ENCODE data around the gene ALK.

The ALK gene

DNA sequence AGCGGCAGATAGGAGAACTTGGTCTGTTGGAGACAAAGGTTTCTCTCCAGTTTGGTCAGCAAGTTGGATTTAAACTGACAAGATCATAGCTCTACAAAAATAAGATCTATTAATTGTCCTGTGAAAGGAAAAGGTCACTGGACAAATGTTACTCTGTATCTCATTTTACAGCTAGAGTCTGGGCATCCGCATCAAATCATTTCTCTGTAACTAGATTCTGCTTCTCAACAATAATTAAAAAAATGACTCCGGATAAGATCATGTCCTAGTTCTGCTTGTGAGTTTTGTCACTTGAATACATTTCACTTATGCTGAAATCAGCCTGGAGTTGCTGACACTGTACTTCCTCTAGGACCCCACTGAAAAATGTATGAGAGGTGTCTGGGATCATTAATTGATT is 310.8 kb downstream of the ALK start:
- Histone ChIP-seq H3K4me1 (ENCODE audit: low read length) (no peaks in the 10 kb centered on the region), H3K36me3 (replicated peaks; ENCODE audit: low read depth, low read length) (no peaks in the 10 kb centered on the region), H4K20me1 (ENCODE audit: insufficient read depth, low read length) (no peaks in the 10 kb centered on the region), H3K9ac (ENCODE audit: low read length) (no peak overlapping the region), H2AFZ (ENCODE audit: low read depth, low read length) (no peak overlapping the region), H3K4me3 (ENCODE audit: low read length) (no peak overlapping the region), H3K4me2 (ENCODE audit: low read length) (no peak overlapping the region), H3K79me2 (ENCODE audit: low read length) (no peaks in the 10 kb centered on the region), H3K27me3 (ENCODE audit: low read depth, low read length) (peaks cover 35% of the 10 kb centered on the region), H3K9me3 (ENCODE audit: insufficient read depth, low read length) (no peaks in the 10 kb centered on the region), H3K27ac (ENCODE audit: low read length) (no peak overlapping the region)
- TF ChIP-seq EZH2phosphoT487 (IDR thresholded peaks at IDR 0.05; ENCODE audit: low read depth) (no peak), CTCF (IDR thresholded peaks at IDR 0.05; ENCODE audit: low read depth, low read length) (no peak)

GRCh38 chr2:29607038-29607420 is 314.4 kb downstream of the ALK start:
- Histone ChIP-seq H3K36me3 (replicated peaks; ENCODE audit: low read depth, low read length) (no peaks in the 10 kb centered on the region), H3K79me2 (ENCODE audit: low read length) (no peaks in the 10 kb centered on the region), H2AFZ (ENCODE audit: low read depth, low read length) (no peak overlapping the region), H3K4me1 (ENCODE audit: low read length) (no peaks in the 10 kb centered on the region), H4K20me1 (ENCODE audit: insufficient read depth, low read length) (no peaks in the 10 kb centered on the region), H3K4me2 (ENCODE audit: low read length) (no peak overlapping the region), H3K27ac (ENCODE audit: low read length) (no peak overlapping the region), H3K9me3 (ENCODE audit: insufficient read depth, low read length) (no peaks in the 10 kb centered on the region), H3K9ac (ENCODE audit: low read length) (no peak overlapping the region), H3K4me3 (ENCODE audit: low read length) (no peak overlapping the region), H3K27me3 (ENCODE audit: low read depth, low read length) (peaks cover 16% of the 10 kb centered on the region)
- TF ChIP-seq EZH2phosphoT487 (IDR thresholded peaks at IDR 0.05; ENCODE audit: low read depth): no peak
- no peak for TF ChIP-seq CTCF (IDR thresholded peaks at IDR 0.05; ENCODE audit: low read depth, low read length)

- H3K27ac ChIP-seq (ENCODE audit: low read length): no peak overlapping the region
- H3K79me2 ChIP-seq (ENCODE audit: low read length): no peaks in the 10 kb centered on the region
- no peaks in the 10 kb centered on the region for H3K9me3 ChIP-seq (ENCODE audit: insufficient read depth, low read length)
- H3K36me3 ChIP-seq (replicated peaks; ENCODE audit: low read depth, low read length): no peaks in the 10 kb centered on the region
- H2AFZ ChIP-seq (ENCODE audit: low read depth, low read length): no peak overlapping the region
- H4K20me1 ChIP-seq (ENCODE audit: insufficient read depth, low read length): no peaks in the 10 kb centered on the region
- H3K9ac ChIP-seq (ENCODE audit: low read length): no peak overlapping the region
- H3K4me3 ChIP-seq (ENCODE audit: low read length): no peak overlapping the region
- no peaks in the 10 kb centered on the region for H3K4me1 ChIP-seq (ENCODE audit: low read length)
- H3K4me2 ChIP-seq (ENCODE audit: low read length): no peak overlapping the region
- H3K27me3 ChIP-seq (ENCODE audit: low read depth, low read length): peaks cover 9% of the 10 kb centered on the region; the same call in 1 of the 2 replicates
- TF ChIP-seq EZH2phosphoT487 (IDR thresholded peaks at IDR 0.05; ENCODE audit: low read depth) (no peak), CTCF (IDR thresholded peaks at IDR 0.05; ENCODE audit: low read depth, low read length) (no peak)
Measured at GRCh38 chr2:29606104-29607037, 315.0 kb downstream of the ALK start.

DNA sequence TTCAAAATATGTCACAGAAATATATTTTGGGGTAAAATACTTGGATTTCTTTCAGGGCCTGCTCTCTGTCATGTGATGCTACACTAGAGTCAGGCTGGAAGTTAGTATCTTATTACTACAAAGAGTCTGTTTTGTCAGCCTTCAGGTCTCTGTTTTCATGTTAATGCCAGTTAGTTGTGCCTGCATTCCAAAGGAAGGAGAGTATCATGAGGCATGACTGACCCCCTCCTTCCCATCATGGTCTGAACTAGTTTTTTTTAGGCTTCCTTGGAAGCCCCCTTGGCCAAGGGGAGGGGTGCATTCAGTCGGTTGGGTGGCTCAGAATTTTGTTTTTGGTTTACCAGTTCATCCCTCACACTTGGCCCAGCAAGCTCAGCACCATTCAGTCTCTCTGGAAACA is 318.0 kb downstream of the ALK start:
- Histone ChIP-seq H3K27ac (ENCODE audit: low read length) (no peak overlapping the region), H2AFZ (ENCODE audit: low read depth, low read length) (no peak overlapping the region)
- TF ChIP-seq CTCF (IDR thresholded peaks at IDR 0.05; ENCODE audit: low read depth, low read length) (no peak), EZH2phosphoT487 (IDR thresholded peaks at IDR 0.05; ENCODE audit: low read depth) (no peak)

More for the DNA sequence above, 318.0 kb downstream of the ALK start:
- Histone ChIP-seq H3K9me3 (ENCODE audit: insufficient read depth, low read length) (no peaks in the 10 kb centered on the region), H3K4me2 (ENCODE audit: low read length) (no peak overlapping the region), H3K9ac (ENCODE audit: low read length) (no peak overlapping the region), H3K4me1 (ENCODE audit: low read length) (no peaks in the 10 kb centered on the region), H3K4me3 (ENCODE audit: low read length) (no peak overlapping the region), H4K20me1 (ENCODE audit: insufficient read depth, low read length) (no peaks in the 10 kb centered on the region), H3K36me3 (replicated peaks; ENCODE audit: low read depth, low read length) (no peaks in the 10 kb centered on the region), H3K27me3 (ENCODE audit: low read depth, low read length) (0 out of 2 replicates have a peak, but pooled peaks cover 5% of the 10 kb centered on the region), H3K79me2 (ENCODE audit: low read length) (no peaks in the 10 kb centered on the region)
